ENCODE results near the gene SLC49A4.

DNA sequence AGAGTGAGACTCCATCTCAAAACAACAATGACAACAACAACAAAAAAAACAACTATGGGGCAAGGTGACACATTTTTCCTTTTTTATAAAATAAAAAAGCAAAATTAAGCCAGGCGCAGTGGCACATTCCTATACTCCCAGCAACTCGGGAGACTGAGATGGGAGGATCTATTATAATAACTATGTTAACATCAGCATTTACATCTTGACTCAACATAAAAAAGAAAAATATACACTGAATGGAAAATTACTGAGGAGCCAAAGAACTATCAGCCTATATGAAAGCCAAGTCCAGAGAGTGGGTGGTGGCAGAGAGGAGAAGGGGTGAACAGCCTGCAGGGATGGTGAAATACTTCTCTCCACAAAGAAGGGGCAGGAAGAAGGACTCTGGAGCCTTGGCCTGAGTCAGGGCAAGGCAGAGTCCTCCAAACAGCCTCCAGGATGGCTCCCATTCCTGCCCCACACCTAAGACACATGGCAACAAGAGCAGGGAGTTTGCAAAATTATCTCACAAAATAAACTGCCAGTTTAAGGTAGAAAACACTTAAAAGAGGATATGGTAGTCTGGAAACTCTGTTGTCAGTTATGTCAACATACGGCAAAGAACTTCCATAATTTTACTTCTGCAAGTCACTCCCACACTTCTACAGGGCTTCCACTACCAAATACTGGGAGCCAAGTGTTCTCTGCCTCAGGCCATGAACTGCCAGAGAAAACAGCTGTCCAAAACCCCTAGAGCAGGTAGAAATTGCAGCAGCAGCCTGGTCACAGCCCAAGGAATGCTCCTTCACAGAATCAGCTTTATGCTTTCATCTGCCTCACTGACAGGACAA lies 27.1 kb upstream of the SLC49A4 start:
- TF ChIP-seq, protein P1, sequence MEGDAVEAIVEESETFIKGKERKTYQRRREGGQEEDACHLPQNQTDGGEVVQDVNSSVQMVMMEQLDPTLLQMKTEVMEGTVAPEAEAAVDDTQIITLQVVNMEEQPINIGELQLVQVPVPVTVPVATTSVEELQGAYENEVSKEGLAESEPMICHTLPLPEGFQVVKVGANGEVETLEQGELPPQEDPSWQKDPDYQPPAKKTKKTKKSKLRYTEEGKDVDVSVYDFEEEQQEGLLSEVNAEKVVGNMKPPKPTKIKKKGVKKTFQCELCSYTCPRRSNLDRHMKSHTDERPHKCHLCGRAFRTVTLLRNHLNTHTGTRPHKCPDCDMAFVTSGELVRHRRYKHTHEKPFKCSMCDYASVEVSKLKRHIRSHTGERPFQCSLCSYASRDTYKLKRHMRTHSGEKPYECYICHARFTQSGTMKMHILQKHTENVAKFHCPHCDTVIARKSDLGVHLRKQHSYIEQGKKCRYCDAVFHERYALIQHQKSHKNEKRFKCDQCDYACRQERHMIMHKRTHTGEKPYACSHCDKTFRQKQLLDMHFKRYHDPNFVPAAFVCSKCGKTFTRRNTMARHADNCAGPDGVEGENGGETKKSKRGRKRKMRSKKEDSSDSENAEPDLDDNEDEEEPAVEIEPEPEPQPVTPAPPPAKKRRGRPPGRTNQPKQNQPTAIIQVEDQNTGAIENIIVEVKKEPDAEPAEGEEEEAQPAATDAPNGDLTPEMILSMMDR (conservative IDR thresholded peaks at IDR 0.05; ENCODE audit: low read depth, low read length) = no peak
- no peak for TF ChIP-seq EZH2 (IDR thresholded peaks at IDR 0.05; ENCODE audit: borderline replicate concordance, low read depth, low read length, poor library complexity, severe bottlenecking)
